SK-N-SH (cell line): ENCODE data around the gene SLC25A46. TPM values are rescaled to one million over a fixed set of nuclear protein-coding genes. Genes with fewer than 3 reads are reported as not detected.
"Not testable (repeated sequence)": the region's sequence is repeated elsewhere in the genome, so short reads cannot be mapped to it uniquely, and the experiment has no call there.

ENCODE experiments used
- CTCF ChIA-PET: fragments of 300-600, 350-600 bp; formaldehyde crosslinking; extraction: SDS; loops from one replicate; lab custom pipeline; 2021; lab: Yijun Ruan, JAX
- POLR2A ChIA-PET: fragments of 350-600 bp; sonication (Branson Sonifier 250); formaldehyde crosslinking; extraction: SDS; loops from one replicate; lab custom pipeline; 2020; ENCODE audit warnings: antibody characterized with exemption, inconsistent platforms; lab: Yijun Ruan, JAX
- DNase-seq: peaks from one replicate; pipeline ENCODE4 v3.0.0; 2012
- H2AFZ ChIP-seq: fragments of 200-600 bp; sonication (generic); 2 replicates; pipeline ENCODE4 v1.8.1; 2016; ENCODE audit warnings: antibody characterized with exemption, mild to moderate bottlenecking, low read depth
- H3F3A ChIP-seq: fragments of 200-600 bp; sonication (generic); replicated peaks from 2 replicates; pipeline ENCODE3; 2016; ENCODE audit warnings: antibody characterized with exemption, mild to moderate bottlenecking; ENCODE audit not compliant: insufficient read depth
- H3K27ac ChIP-seq, 2 experiments: fragments of 200-500 bp in 1 of 2; fragments of 200-600 bp in 1 of 2; sonication (Bioruptor generic) in 1 of 2; sonication (generic), shearing (Covaris generic) in 1 of 2; 2 replicates each; pipeline versions ENCODE4 v1.5.1 to v1.6.1; 2014 to 2016; ENCODE audit warnings: low read depth in 2 of 2, inconsistent platforms in 1 of 2, low read length in 1 of 2, mild to moderate bottlenecking in 1 of 2, mixed read lengths in 1 of 2
- H3K27me3 ChIP-seq: fragments of 200-600 bp; sonication (generic), shearing (Covaris generic); 2 replicates; pipeline ENCODE4 v1.6.1; 2016; ENCODE audit warnings: mixed run types; ENCODE audit not compliant: insufficient read depth
- H3K36me3 ChIP-seq, 2 experiments: fragments of 200-500 bp in 1 of 2; fragments of 200-600 bp in 1 of 2; sonication (Bioruptor generic) in 1 of 2; sonication (generic) in 1 of 2; replicated peaks in 1 of 2; 2 replicates each; pipeline versions ENCODE3 to v1.5.1; 2014 to 2016; ENCODE audit warnings: low read length in 1 of 2, mild to moderate bottlenecking in 1 of 2; ENCODE audit not compliant: insufficient read depth in 2 of 2, control insufficient read depth in 1 of 2
- H3K4me1 ChIP-seq, 2 experiments: fragments of 200-500 bp in 1 of 2; fragments of 200-600 bp in 1 of 2; sonication (Bioruptor generic) in 1 of 2; sonication (generic), shearing (Covaris generic) in 1 of 2; 2 replicates each; pipeline versions ENCODE4 v1.5.1 to v1.6.1; 2014 to 2016; ENCODE audit warnings: low read depth in 1 of 2, low read length in 1 of 2, mixed run types in 1 of 2; ENCODE audit not compliant: insufficient read depth in 2 of 2, control insufficient read depth in 1 of 2
- H3K4me2 ChIP-seq: fragments of 200-600 bp; sonication (generic), shearing (Covaris generic); 2 replicates; pipeline ENCODE4 v1.6.1; 2017; ENCODE audit warnings: mixed run types
- H3K4me3 ChIP-seq, 2 experiments: fragments of 200-500 bp in 1 of 2; fragments of 200-600 bp in 1 of 2; sonication (Bioruptor generic) in 1 of 2; sonication (generic), shearing (Covaris generic) in 1 of 2; 2 replicates each; pipeline versions ENCODE4 v1.5.1 to v1.8.1; 2014 to 2016; ENCODE audit warnings: low read depth in 2 of 2, inconsistent platforms in 1 of 2, low read length in 1 of 2, mild to moderate bottlenecking in 1 of 2, mixed read lengths in 1 of 2, moderate library complexity in 1 of 2
- H3K79me2 ChIP-seq: fragments of 200-600 bp; sonication (generic); 2 replicates; pipeline ENCODE4 v1.8.1; 2017; ENCODE audit warnings: mild to moderate bottlenecking; ENCODE audit not compliant: insufficient read depth
- H3K9ac ChIP-seq: fragments of 200-600 bp; sonication (generic); 2 replicates; pipeline ENCODE4 v1.6.1; 2017; ENCODE audit warnings: mixed run types
- H3K9me2 ChIP-seq: fragments of 200-600 bp; sonication (generic); 2 replicates; pipeline ENCODE4 v1.6.1; 2017; ENCODE audit warnings: mixed run types
- H3K9me3 ChIP-seq: fragments of 200-600 bp; sonication (generic); 2 replicates; pipeline ENCODE4 v1.6.1; 2017; ENCODE audit warnings: mixed run types, mild to moderate bottlenecking, moderate library complexity
- H4K20me1 ChIP-seq: fragments of 200-600 bp; sonication (generic); 2 replicates; pipeline ENCODE4 v1.6.1; 2017; ENCODE audit warnings: mild to moderate bottlenecking, mixed run types; ENCODE audit not compliant: insufficient read depth
- CHD2 ChIP-seq: fragments of 150-350 bp; IDR thresholded peaks from 2 replicates; pipeline ENCODE4 v1.6.1; 2018; ENCODE audit warnings: low read length; ENCODE audit not compliant: partially characterized antibody
- RFX5 ChIP-seq: IDR thresholded peaks from 2 replicates; pipeline ENCODE4 v1.6.1; 2012; ENCODE audit warnings: mild to moderate bottlenecking, improper control_type of control experiment, low read length
- WGBS: methylation state at CpG from one replicate; pipeline ENCODE4 v1.1.6; 2017; ENCODE audit warnings: low lambda C conversion rate; 5-methylcytosine and 5-hydroxymethylcytosine counted together
- polyA plus RNA-seq, 3 experiments: library from polyadenylated mRNA; depleted of rRNA; stranded (reverse); fragments of >200 nt; gene quantifications; 2 replicates each; pipeline ENCODE4 v1.2.3, GENCODE V29; 2012
- TF ChIP-seq, protein P1 (sequence below): fragments of 200-600 bp; sonication (generic); IDR thresholded peaks from 2 replicates; pipeline ENCODE4 v1.6.1; 2017; ENCODE audit warnings: antibody characterized with exemption, mild to moderate bottlenecking, moderate library complexity
- TF ChIP-seq, protein P2 (sequence below): IDR thresholded peaks from 2 replicates; pipeline ENCODE4 v1.4.0; 2012; ENCODE audit warnings: low read depth

Gene SLC25A46
- polyA plus RNA-seq, 1 of the 3 experiments (the other 2 are of a cell fraction) = 15.7 TPM

DNA sequence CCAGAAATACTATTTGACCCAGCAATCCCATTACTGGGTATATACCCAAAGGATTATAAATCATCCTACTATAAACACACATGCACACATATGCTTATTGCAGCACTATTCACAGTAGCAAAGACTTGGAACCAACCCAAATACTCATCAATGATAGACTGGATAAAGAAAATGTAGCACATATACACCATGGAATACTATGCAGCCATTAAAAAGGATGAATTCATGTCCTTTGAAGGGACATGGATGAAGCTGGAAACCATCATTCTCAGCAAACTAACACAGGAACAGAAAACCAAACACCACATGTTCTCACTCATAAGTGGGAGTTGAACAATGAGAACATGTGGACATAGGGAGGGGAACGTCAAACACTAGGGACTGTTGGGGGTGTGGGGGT lies 48.2 kb upstream of the SLC25A46 start:
- H3K4me2 ChIP-seq, H3K27ac ChIP-seq, H3K27me3 ChIP-seq, H3K4me3 ChIP-seq, H3K79me2 ChIP-seq, H4K20me1 ChIP-seq, DNase-seq, H3K9me3 ChIP-seq, H3K4me1 ChIP-seq, H2AFZ ChIP-seq, H3F3A ChIP-seq, H3K9me2 ChIP-seq, H3K9ac ChIP-seq, H3K36me3 ChIP-seq, POLR2A ChIA-PET, CTCF ChIA-PET: not testable (repeated sequence)
- WGBS = 78% methylated on average over 1 of the region's 1 CpG

DNA sequence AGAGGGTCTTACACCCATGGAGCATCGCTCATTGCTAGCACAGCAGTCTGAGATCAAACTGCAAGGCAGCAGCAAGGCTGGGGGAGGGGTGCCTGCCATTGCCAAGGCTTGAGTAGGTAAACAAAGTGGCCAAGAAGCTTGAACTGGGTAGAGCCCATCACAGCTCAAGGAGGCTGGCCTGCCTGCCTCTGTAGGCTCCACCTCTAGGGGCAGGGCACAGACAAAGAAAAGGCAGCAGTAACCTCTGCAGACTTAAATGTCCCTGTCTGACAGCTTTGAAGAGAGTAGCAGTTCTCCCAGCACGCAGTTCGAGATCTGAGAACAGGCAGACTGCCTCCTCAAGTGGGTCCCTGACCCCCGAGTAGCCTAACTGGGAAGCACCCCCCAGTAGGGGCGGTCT lies 46.1 kb upstream of the SLC25A46 start:
- H3K4me2 ChIP-seq, H3K79me2 ChIP-seq, CTCF ChIA-PET, POLR2A ChIA-PET, H3K9me3 ChIP-seq, H3K36me3 ChIP-seq, H3K9ac ChIP-seq, H2AFZ ChIP-seq, H3F3A ChIP-seq, H3K9me2 ChIP-seq, H3K4me1 ChIP-seq, H3K27ac ChIP-seq, DNase-seq, H3K27me3 ChIP-seq, H4K20me1 ChIP-seq, H3K4me3 ChIP-seq: not testable (repeated sequence)
- WGBS = 68% methylated on average over 5 of the region's 5 CpGs

DNA sequence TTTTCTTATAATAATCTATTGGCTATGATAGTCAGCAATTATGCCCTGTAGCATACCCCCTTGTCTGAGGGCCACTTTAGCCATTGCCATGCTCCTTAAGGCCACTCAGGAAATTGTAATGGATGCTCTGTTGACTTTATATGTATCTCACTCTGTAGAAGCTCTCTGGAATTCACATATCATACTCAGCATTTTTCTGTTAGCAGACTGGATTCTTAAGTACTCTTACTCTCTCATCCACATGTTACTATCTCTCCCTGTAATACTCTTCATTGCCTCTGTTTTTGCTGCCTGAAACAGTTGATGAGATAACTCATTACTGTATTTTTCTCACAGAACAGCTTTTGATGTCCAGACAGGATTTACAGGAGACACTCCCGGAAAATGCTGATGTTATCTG lies 36.5 kb upstream of the SLC25A46 start:
- no peak overlapping the region for H3K4me2 ChIP-seq
- POLR2A ChIA-PET = no interaction called here
- H3K27me3 ChIP-seq = no peaks in the 10 kb centered on the region
- no peaks in the 10 kb centered on the region for H3K4me1 ChIP-seq
- H3K4me3 ChIP-seq = no peak overlapping the region
- no peak overlapping the region for H3K27ac ChIP-seq
- H3K36me3 ChIP-seq = no peaks in the 10 kb centered on the region
- DNase-seq = no peak
- no peaks in the 10 kb centered on the region for H3K79me2 ChIP-seq
- TF ChIP-seq CHD2 = no peak
- TF ChIP-seq, protein P1, sequence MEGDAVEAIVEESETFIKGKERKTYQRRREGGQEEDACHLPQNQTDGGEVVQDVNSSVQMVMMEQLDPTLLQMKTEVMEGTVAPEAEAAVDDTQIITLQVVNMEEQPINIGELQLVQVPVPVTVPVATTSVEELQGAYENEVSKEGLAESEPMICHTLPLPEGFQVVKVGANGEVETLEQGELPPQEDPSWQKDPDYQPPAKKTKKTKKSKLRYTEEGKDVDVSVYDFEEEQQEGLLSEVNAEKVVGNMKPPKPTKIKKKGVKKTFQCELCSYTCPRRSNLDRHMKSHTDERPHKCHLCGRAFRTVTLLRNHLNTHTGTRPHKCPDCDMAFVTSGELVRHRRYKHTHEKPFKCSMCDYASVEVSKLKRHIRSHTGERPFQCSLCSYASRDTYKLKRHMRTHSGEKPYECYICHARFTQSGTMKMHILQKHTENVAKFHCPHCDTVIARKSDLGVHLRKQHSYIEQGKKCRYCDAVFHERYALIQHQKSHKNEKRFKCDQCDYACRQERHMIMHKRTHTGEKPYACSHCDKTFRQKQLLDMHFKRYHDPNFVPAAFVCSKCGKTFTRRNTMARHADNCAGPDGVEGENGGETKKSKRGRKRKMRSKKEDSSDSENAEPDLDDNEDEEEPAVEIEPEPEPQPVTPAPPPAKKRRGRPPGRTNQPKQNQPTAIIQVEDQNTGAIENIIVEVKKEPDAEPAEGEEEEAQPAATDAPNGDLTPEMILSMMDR = no peak
- TF ChIP-seq RFX5 = no peak
- TF ChIP-seq, protein P2, sequence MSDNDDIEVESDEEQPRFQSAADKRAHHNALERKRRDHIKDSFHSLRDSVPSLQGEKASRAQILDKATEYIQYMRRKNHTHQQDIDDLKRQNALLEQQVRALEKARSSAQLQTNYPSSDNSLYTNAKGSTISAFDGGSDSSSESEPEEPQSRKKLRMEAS = no peak
- H2AFZ ChIP-seq = no peak overlapping the region
- H3K9ac ChIP-seq = no peak overlapping the region
- H3F3A ChIP-seq = no peaks in the 10 kb centered on the region
- no peaks in the 10 kb centered on the region for H4K20me1 ChIP-seq
- CTCF ChIA-PET = interaction anchor here (1.1 kb wide), 1 partner anchor 23 kb away, joined by 3 read pairs; no protein-coding TSS in a partner anchor
- no peaks in the 10 kb centered on the region for H3K9me3 ChIP-seq
- no peaks in the 10 kb centered on the region for H3K9me2 ChIP-seq
- WGBS = 0% methylated on average over 1 of the region's 1 CpG
